GM12891 (cell line): ENCODE data around the gene ARMC5.

Source experiments
- DNase-seq: peaks from one replicate; pipeline ENCODE4 v3.0.0; 2011; ENCODE audit warnings: low spot score; ENCODE audit not compliant: insufficient read length
- FAIRE-seq: peaks from 2 replicates; lab custom pipeline; 2011; peaks lifted over from hg19 to GRCh38; lab: Jason Lieb, UNC
- PAX5 ChIP-seq: IDR thresholded peaks from 2 replicates; pipeline ENCODE4 v1.6.1; 2011; ENCODE audit warnings: low read length, moderate library complexity, mild to moderate bottlenecking; ENCODE audit not compliant: insufficient read depth, severe bottlenecking
- POLR2A ChIP-seq: IDR thresholded peaks from 2 replicates; pipeline ENCODE4 v1.6.1; 2011; ENCODE audit warnings: low read depth, low read length, control low read depth
- POLR2AphosphoS5 ChIP-seq: IDR thresholded peaks from 2 replicates; pipeline ENCODE4 v1.6.1; 2011; ENCODE audit warnings: low read depth, low read length, control low read depth
- POU2F2 ChIP-seq: IDR thresholded peaks from 2 replicates; pipeline ENCODE4 v1.6.1; 2011; ENCODE audit warnings: low read depth, mild to moderate bottlenecking, control low read depth, low read length, moderate library complexity
- SPI1 ChIP-seq: IDR thresholded peaks from 2 replicates; pipeline ENCODE4 v1.6.1; 2011; ENCODE audit warnings: low read depth, low read length, control low read depth
- TAF1 ChIP-seq: IDR thresholded peaks from 2 replicates; pipeline ENCODE4 v1.6.1; 2011; ENCODE audit warnings: low read depth, low read length, control low read depth

Gene ARMC5

GRCh38 chr16:31508706-31509195, 49.5 kb downstream of the ARMC5 start:
- FAIRE-seq (no peak), DNase-seq (no peak)
- TF ChIP-seq SPI1 (no peak), POU2F2 (no peak), PAX5 (no peak), TAF1 (no peak), POLR2AphosphoS5 (no peak)

- no peak for FAIRE-seq
- no peak for TF ChIP-seq POU2F2
- TF ChIP-seq POLR2AphosphoS5, result no peak
- TF ChIP-seq TAF1, result no peak
- TF ChIP-seq SPI1, result no peak
- TF ChIP-seq PAX5, result no peak
- TF ChIP-seq POLR2A, result no peak
- no peak for DNase-seq
These were observed 53.8 kb downstream of the ARMC5 start for GRCh38 chr16:31513126-31513525.

- no peak for TF ChIP-seq PAX5
- no peak for TF ChIP-seq POU2F2
- TF ChIP-seq POLR2AphosphoS5, result no peak
- TF ChIP-seq SPI1, result no peak
- no peak for TF ChIP-seq POLR2A
- DNase-seq (no peak), FAIRE-seq (no peak)
These were observed 54.6 kb downstream of the ARMC5 start for GRCh38 chr16:31513884-31514283.
